K562 (cell line): ENCODE results near the gene SH3BP4. TPM values are rescaled to one million over a fixed set of nuclear protein-coding genes. Genes with fewer than 3 reads are reported as not detected.

Experiments used
- ATAC-seq: fragments of 200-7000 bp; cut with Tn5 transposase; 3 replicates; pipeline ENCODE4 v1.9.1; 2020; ENCODE audit warnings: moderate library complexity
- BruUV-seq: library from RNA; stranded (reverse); fragments of 400-500 nt; replicated peaks from 2 replicates; lab custom pipeline; 2021; lab: Mats Ljungman, UMichigan
- CTCF ChIA-PET: fragments of 300-600 bp; formaldehyde crosslinking; extraction: SDS; loops from one replicate; lab custom pipeline; 2021; ENCODE audit warnings: low intra/inter-chr PET ratio; lab: Yijun Ruan, JAX
- POLR2A ChIA-PET: fragments of 300-600, 350-650 bp; sonication (Branson Sonifier 250); formaldehyde crosslinking; extraction: SDS; loops from one replicate; lab custom pipeline; 2021; ENCODE audit warnings: antibody characterized with exemption, inconsistent platforms; lab: Yijun Ruan, JAX
- DNase-seq, 4 experiments: peaks; one replicate each; pipeline versions ENCODE4 v3.0.0 to v3.0.0-alpha.2; 2011 to 2018; ENCODE audit warnings: low spot score in 3 of 4, mixed read lengths in 3 of 4; ENCODE audit errors: extremely low read depth in 1 of 4
- FAIRE-seq: peaks from 2 replicates; lab custom pipeline; 2011; peaks lifted over from hg19 to GRCh38; lab: Jason Lieb, UNC
- H2AFZ ChIP-seq: 2 replicates; pipeline ENCODE4 v1.6.0; 2011; ENCODE audit warnings: low read depth, low read length, control low read depth, inconsistent platforms
- H3K27ac ChIP-seq: fragments of 200-600 bp; 3 replicates; pipeline ENCODE4 v1.8.0; 2011; ENCODE audit warnings: low read depth, mild to moderate bottlenecking, control low read depth, inconsistent platforms, low read length, moderate library complexity, mixed read lengths; ENCODE audit errors: extremely low read depth
- H3K27me3 ChIP-seq, 2 experiments: fragments of 300-600 bp in 1 of 2; 2 replicates in 1 of 2; 3 replicates in 1 of 2; pipeline versions ENCODE4 v1.6.0 to v1.8.0; 2011; ENCODE audit warnings: inconsistent platforms in 2 of 2, low read length in 2 of 2, mild to moderate bottlenecking in 1 of 2, mixed read lengths in 1 of 2, moderate library complexity in 1 of 2; ENCODE audit not compliant: control insufficient read depth in 2 of 2, insufficient read depth in 2 of 2
- H3K36me3 ChIP-seq: fragments of 300-600 bp; 3 replicates; pipeline ENCODE4 v1.8.0; 2011; ENCODE audit warnings: mild to moderate bottlenecking, low read length, inconsistent platforms; ENCODE audit not compliant: control insufficient read depth, insufficient read depth
- H3K4me1 ChIP-seq, 2 experiments: fragments of 200-600 bp in 1 of 2; replicated peaks in 1 of 2; 2 replicates in 1 of 2; 3 replicates in 1 of 2; pipeline versions ENCODE4 v1.5.1 to v1.8.0; 2011; ENCODE audit warnings: inconsistent platforms in 2 of 2, low read length in 2 of 2, mild to moderate bottlenecking in 1 of 2, mixed read lengths in 1 of 2, moderate library complexity in 1 of 2; ENCODE audit not compliant: control insufficient read depth in 2 of 2, insufficient read depth in 2 of 2
- H3K4me2 ChIP-seq: 2 replicates; pipeline ENCODE4 v1.6.1; 2011; ENCODE audit warnings: low read length, control low read depth, inconsistent platforms, mixed read lengths; ENCODE audit not compliant: insufficient read depth
- H3K4me3 ChIP-seq: fragments of 200-600 bp; sonication (generic), shearing (Covaris generic); 2 replicates; pipeline ENCODE4 v1.5.1; 2016; ENCODE audit warnings: control low read depth, inconsistent platforms
- H3K79me2 ChIP-seq: fragments of 200-600 bp; 3 replicates; pipeline ENCODE4 v1.8.0; 2011; ENCODE audit warnings: low read length, inconsistent platforms; ENCODE audit not compliant: control insufficient read depth, insufficient read depth
- H3K9ac ChIP-seq, 2 experiments: 2 replicates each; pipeline versions ENCODE4 v1.6.0 to v1.6.1; 2011; ENCODE audit warnings: low read depth in 2 of 2, low read length in 2 of 2, control low read depth in 1 of 2, inconsistent platforms in 1 of 2, mild to moderate bottlenecking in 1 of 2, mixed read lengths in 1 of 2; ENCODE audit not compliant: insufficient read depth in 1 of 2
- H3K9me1 ChIP-seq: one replicate; pipeline ENCODE4 v1.6.0; 2011; ENCODE audit warnings: inconsistent platforms, mild to moderate bottlenecking, low read length, moderate library complexity; ENCODE audit not compliant: control insufficient read depth, insufficient read depth
- H3K9me3 ChIP-seq: replicated peaks from 2 replicates; pipeline ENCODE4 v1.5.1; 2011; ENCODE audit warnings: low read depth, low read length, inconsistent platforms; ENCODE audit not compliant: control insufficient read depth, insufficient read depth
- H4K20me1 ChIP-seq: replicated peaks from 2 replicates; pipeline ENCODE4 v1.6.1; 2011; ENCODE audit warnings: low read length, inconsistent platforms, mixed read lengths; ENCODE audit not compliant: control insufficient read depth, insufficient read depth
- ATF7 ChIP-seq: fragments of 450-650 bp; IDR thresholded peaks from 2 replicates; pipeline ENCODE4 v1.7.1; 2014; ENCODE audit warnings: mild to moderate bottlenecking, moderate library complexity
- CHD2 ChIP-seq: IDR thresholded peaks from 2 replicates; pipeline ENCODE4 v1.6.1; 2011; ENCODE audit warnings: low read depth, low read length
- HDAC6 ChIP-seq: IDR thresholded peaks from 2 replicates; pipeline ENCODE4 v1.6.1; 2012; ENCODE audit warnings: low read depth, mild to moderate bottlenecking, control low read depth, inconsistent platforms, low read length, moderate library complexity
- MAZ ChIP-seq, 2 experiments: fragments of 450-650 bp in 1 of 2; sonication (generic) in 1 of 2; formaldehyde crosslinking; IDR thresholded peaks in 1 of 2; conservative IDR thresholded peaks in 1 of 2; 2 replicates each; pipeline versions ENCODE4 v1.4.0 to v1.5.0; 2020; ENCODE audit warnings: mild to moderate bottlenecking in 1 of 2, missing genetic modification reagents in 1 of 2
- MLLT1 ChIP-seq, 2 experiments: fragments of 450-650 bp; IDR thresholded peaks; 2 replicates each; pipeline ENCODE4 v1.6.1; 2016
- SNRNP70 ChIP-seq: fragments of 200-400 bp; formaldehyde crosslinking; optimal IDR thresholded peaks from 2 replicates; pipeline ENCODE3; 2017; ENCODE audit warnings: low read depth, low read length
- TBL1XR1 ChIP-seq, 2 experiments: IDR thresholded peaks; 2 replicates each; pipeline ENCODE4 v1.6.1; 2012; ENCODE audit warnings: improper control_type of control experiment in 2 of 2, low read length in 2 of 2, mild to moderate bottlenecking in 1 of 2
- ZNF184 ChIP-seq: sonication (generic); formaldehyde crosslinking; IDR thresholded peaks from 2 replicates; pipeline ENCODE4 v1.5.0; 2020; ENCODE audit warnings: missing genetic modification reagents
- ZNF347 ChIP-seq: fragments of 450-650 bp; formaldehyde crosslinking; IDR thresholded peaks from 2 replicates; pipeline ENCODE4 v1.4.0; 2020; ENCODE audit warnings: low read depth, mild to moderate bottlenecking, moderate library complexity
- ZNF444 ChIP-seq: fragments of 250-450 bp; sonication (Bioruptor Pico); IDR thresholded peaks from 2 replicates; pipeline ENCODE4 v1.4.0; 2020; ENCODE audit warnings: mild to moderate bottlenecking, moderate library complexity
- WGBS: fragments of 100-300 bp; shearing (Covaris generic); methylation state at CpG from one replicate; pipeline ENCODE4 v1.1.6; 2016; ENCODE audit warnings: low coverage, mixed read lengths; ENCODE audit not compliant: insufficient coverage; ENCODE audit errors: missing lambda C conversion rate; 5-methylcytosine and 5-hydroxymethylcytosine counted together
- in situ Hi-C: fragments of 300-500 bp; cut with MboI; formaldehyde crosslinking; loops from 4 replicates; pipeline ENCODE4 v1.15.0; 2018; ENCODE audit warnings: inconsistent platforms, mixed read lengths
- intact Hi-C: fragments of 100-400 bp; cut with micrococcal nuclease; formaldehyde crosslinking; loops from 2 replicates; pipeline ENCODE4 v1.14.2; 2022
- polyA plus RNA-seq, 8 experiments: library from polyadenylated mRNA; depleted of rRNA in 4 of 8; stranded (reverse) in 5 of 8; unstranded in 3 of 8; fragments of >200 nt; fragmentation: Nextera tagmentation in 2 of 8; fragmentation: Illumina TruSeq in 1 of 8; extraction: Ambion mirVana in 2 of 8; extraction: Trizol in 1 of 8; gene quantifications; 2 replicates each; pipeline versions ENCODE4 v1.2.1 to v1.2.3, GENCODE V29; 2011 to 2014; ENCODE audit warnings: inconsistent platforms in 1 of 8, missing spikeins in 1 of 8
- total RNA-seq, 7 experiments: library from RNA; depleted of rRNA in 6 of 7; stranded (reverse); fragments of >200 nt in 6 of 7; fragmentation: Illumina TruSeq in 2 of 7; extraction: Trizol in 2 of 7; gene quantifications; 2 replicates each; pipeline versions ENCODE4 v1.2.1 to v1.2.3, GENCODE V29; 2011 to 2021; ENCODE audit warnings: low replicate concordance in 1 of 7
- TF ChIP-seq, protein P1 (sequence below): fragments of 250-450 bp; sonication (Bioruptor Pico); IDR thresholded peaks from 2 replicates; pipeline ENCODE4 v1.8.0; 2021; ENCODE audit warnings: borderline replicate concordance, mild to moderate bottlenecking, moderate library complexity; ENCODE audit not compliant: poor library complexity, severe bottlenecking
- TF ChIP-seq, protein P2 (sequence below), 2 experiments: fragments of 450-650 bp; IDR thresholded peaks; 2 replicates each; pipeline ENCODE4 v1.6.1; 2016; ENCODE audit warnings: mild to moderate bottlenecking in 2 of 2, borderline replicate concordance in 1 of 2, low read depth in 1 of 2, moderate library complexity in 1 of 2

SH3BP4 gene
- total and polyA plus RNA-seq, 9 of the 15 experiments (the other 6 are each of a cell fraction or from before 2014, with no cell fraction given) = 0.03 to 0.28 (median 0.27) TPM; not detected in 6

GRCh38 chr2:235003096-235003775 is 51.4 kb downstream of the SH3BP4 start:
- POLR2A ChIA-PET = no interaction called here
- no peaks in the 10 kb centered on the region for H3K36me3 ChIP-seq
- H3K9ac ChIP-seq = no peak overlapping the region
- no peak overlapping the region for H3K27ac ChIP-seq
- FAIRE-seq = no peak
- ATAC-seq = no peak
- no peak overlapping the region for H2AFZ ChIP-seq
- in situ Hi-C loops (no loop called here), intact Hi-C loops (no loop called here)
- H3K9me1 ChIP-seq = no peaks in the 10 kb centered on the region
- H3K4me2 ChIP-seq = no peak overlapping the region
- peaks cover 2 to 57% of the 10 kb centered on the region in 2 experiments; a peak in 3 of 5 replicates for H3K27me3 ChIP-seq
- H4K20me1 ChIP-seq = no peaks in the 10 kb centered on the region
- no peak for DNase-seq
- CTCF ChIA-PET = no interaction called here
- H3K4me3 ChIP-seq = no peak overlapping the region
- H3K79me2 ChIP-seq = no peaks in the 10 kb centered on the region
- 1% methylated on average over 11 of the region's 12 CpGs for WGBS
- no peaks in the 10 kb centered on the region for H3K9me3 ChIP-seq
- no TSS peak for BruUV-seq
- H3K4me1 ChIP-seq = peaks cover 0 to 3% of the 10 kb centered on the region in 2 experiments; a peak in 2 of 5 replicates
- TF ChIP-seq ZNF444 (CRISPR knock-in tag) = no peak
- TF ChIP-seq SNRNP70 = no peak
- TF ChIP-seq ATF7 = no peak
- TF ChIP-seq CHD2 = no peak
- TF ChIP-seq ZNF347 (CRISPR knock-in tag) = no peak
- TF ChIP-seq MLLT1 (IDR thresholded peaks at IDR 0.05) = no peak
- TF ChIP-seq HDAC6 = no peak
- TF ChIP-seq TBL1XR1 (IDR thresholded peaks at IDR 0.05; ENCODE audit: low read length in 2 of 2) = no peak
- TF ChIP-seq, protein P1, sequence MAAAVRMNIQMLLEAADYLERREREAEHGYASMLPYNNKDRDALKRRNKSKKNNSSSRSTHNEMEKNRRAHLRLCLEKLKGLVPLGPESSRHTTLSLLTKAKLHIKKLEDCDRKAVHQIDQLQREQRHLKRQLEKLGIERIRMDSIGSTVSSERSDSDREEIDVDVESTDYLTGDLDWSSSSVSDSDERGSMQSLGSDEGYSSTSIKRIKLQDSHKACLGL = no peak
- TF ChIP-seq, protein P2, sequence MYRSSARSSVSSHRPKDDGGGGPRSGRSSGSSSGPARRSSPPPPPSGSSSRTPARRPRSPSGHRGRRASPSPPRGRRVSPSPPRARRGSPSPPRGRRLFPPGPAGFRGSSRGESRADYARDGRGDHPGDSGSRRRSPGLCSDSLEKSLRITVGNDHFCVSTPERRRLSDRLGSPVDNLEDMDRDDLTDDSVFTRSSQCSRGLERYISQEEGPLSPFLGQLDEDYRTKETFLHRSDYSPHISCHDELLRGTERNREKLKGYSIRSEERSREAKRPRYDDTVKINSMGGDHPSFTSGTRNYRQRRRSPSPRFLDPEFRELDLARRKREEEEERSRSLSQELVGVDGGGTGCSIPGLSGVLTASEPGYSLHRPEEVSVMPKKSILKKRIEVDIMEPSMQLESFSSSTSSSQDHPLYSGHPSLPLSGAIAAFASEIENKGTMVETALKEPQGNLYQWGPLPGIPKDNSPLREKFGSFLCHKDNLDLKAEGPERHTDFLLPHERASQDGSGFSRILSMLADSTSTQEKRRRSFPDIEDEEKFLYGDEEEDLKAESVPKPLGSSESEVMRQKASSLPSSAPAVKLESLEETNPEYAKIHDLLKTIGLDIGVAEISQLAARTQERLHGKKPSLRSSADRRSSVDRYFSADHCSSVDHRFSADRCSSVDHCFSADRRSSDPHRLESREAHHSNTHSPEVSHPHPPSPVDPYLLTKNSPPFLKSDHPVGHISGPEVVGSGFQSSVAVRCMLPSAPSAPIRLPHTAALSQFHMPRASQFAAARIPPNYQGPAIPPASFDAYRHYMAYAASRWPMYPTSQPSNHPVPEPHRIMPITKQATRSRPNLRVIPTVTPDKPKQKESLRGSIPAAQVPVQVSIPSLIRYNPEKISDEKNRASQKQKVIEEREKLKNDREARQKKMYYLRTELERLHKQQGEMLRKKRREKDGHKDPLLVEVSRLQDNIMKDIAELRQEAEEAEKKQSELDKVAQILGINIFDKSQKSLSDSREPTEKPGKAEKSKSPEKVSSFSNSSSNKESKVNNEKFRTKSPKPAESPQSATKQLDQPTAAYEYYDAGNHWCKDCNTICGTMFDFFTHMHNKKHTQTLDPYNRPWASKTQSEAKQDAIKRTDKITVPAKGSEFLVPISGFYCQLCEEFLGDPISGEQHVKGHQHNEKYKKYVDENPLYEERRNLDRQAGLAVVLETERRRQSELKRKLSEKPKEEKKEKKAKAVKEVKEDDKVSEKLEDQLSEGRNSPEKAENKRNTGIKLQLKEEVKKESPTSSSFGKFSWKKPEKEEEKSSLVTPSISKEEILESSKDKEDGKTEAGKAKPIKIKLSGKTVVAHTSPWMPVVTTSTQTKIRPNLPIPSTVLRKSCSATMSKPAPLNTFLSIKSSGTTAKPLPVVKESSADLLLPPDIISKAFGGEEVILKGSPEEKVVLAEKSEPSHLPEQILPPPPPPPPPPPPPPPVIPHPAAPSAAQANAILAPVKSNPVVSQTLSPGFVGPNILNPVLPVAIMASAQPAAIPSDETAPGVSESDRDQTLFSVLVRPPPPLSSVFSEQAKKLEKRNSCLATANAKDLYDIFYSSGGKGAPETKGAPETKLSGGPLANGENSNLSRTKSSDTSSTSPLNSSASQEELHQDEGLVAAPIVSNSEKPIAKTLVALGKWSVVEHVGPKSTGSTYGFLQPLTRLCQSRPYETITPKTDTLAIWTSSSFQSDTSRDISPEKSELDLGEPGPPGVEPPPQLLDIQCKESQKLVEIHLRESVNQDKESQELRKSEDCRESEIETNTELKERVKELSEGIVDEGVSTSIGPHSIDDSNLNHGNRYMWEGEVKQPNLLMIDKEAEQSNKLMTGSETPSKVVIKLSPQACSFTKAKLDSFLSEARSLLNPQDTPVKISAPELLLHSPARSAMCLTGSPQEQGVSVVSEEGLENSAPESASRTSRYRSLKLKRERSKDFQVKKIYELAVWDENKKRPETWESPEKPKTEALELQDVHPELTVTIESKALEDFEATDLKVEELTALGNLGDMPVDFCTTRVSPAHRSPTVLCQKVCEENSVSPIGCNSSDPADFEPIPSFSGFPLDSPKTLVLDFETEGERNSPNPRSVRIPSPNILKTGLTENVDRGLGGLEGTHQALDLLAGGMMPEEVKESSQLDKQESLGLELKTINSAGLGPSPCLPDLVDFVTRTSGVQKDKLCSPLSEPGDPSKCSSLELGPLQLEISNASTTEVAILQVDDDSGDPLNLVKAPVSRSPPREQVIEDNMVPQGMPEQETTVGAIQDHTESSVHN (IDR thresholded peaks at IDR 0.05; ENCODE audit: borderline replicate concordance in 1 of 2, low read depth in 1 of 2) = no peak
- TF ChIP-seq MAZ (CRISPR knock-in tag; conservative IDR thresholded peaks at IDR 0.05 in 1 of 2, IDR thresholded peaks at IDR 0.05 in 1 of 2) = no peak
- TF ChIP-seq ZNF184 = no peak
